ENCODE measurements around the gene TRIM31.

Gene TRIM31

DNA sequence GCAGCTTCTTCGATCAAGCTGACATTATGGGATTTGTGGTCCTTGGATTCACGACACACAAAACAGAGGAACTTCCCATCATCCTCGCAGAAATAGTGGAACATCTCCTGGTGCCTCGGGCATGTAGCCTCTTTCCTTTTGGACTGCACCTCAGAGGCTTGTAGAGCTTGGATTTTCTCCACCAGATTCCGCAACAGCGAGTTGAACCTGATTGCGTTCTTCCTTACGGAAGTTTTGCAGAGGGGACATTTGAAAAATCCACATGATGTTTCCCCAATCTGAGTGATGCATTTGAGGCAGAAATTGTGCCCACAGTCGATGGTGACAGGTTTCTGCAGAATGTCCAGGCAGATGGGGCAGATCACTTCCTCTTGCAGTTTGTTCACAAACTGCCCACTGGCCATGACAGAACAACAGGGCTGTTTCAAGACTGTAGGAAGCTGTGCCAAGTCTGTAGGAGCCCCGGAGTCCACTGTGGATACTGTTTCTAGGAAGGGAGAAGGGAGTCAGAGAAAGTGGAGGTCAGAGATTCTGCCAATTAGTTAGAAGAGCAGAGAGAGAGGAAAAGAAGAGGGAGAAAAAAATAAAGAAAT lies 392 bp downstream of the TRIM31 start:
- peaks cover 2% of the 10 kb centered on the region for H3K27me3 ChIP-seq (ENCODE audit: control insufficient read depth, insufficient read depth, low read length)
- H3K27ac ChIP-seq (ENCODE audit: low read length) = no peak overlapping the region
- WGBS (ENCODE audit: insufficient coverage, insufficient read length) = no CpG with 5 or more reads among the region's 10 CpGs
- H3K4me1 ChIP-seq (ENCODE audit: control insufficient read depth, insufficient read depth, low read length) = no peaks in the 10 kb centered on the region
- no peak for DNase-seq (ENCODE audit: low read depth, low spot score)
- H3K9me3 ChIP-seq (ENCODE audit: control insufficient read depth, insufficient read depth, low read length) = no peaks in the 10 kb centered on the region
- no peak overlapping the region for H3K4me3 ChIP-seq (ENCODE audit: low read length)
- H3K36me3 ChIP-seq (ENCODE audit: control insufficient read depth, insufficient read depth, low read length) = no peaks in the 10 kb centered on the region

- no peak for DNase-seq (ENCODE audit: low read depth, low spot score)
- Histone ChIP-seq H3K27me3 (ENCODE audit: control insufficient read depth, insufficient read depth, low read length) (peaks cover 2% of the 10 kb centered on the region), H3K4me3 (ENCODE audit: low read length) (no peak overlapping the region), H3K4me1 (ENCODE audit: control insufficient read depth, insufficient read depth, low read length) (no peaks in the 10 kb centered on the region), H3K27ac (ENCODE audit: low read length) (no peak overlapping the region), H3K36me3 (ENCODE audit: control insufficient read depth, insufficient read depth, low read length) (no peaks in the 10 kb centered on the region), H3K9me3 (ENCODE audit: control insufficient read depth, insufficient read depth, low read length) (no peaks in the 10 kb centered on the region)
- WGBS (ENCODE audit: insufficient coverage, insufficient read length) = no CpG with 5 or more reads among the region's 27 CpGs
Observed at GRCh38 chr6:30111266-30111856, 1.5 kb downstream of the TRIM31 start.

GRCh38 chr6:30104661-30105060 lies 8.2 kb downstream of the TRIM31 start:
- H3K27ac ChIP-seq (ENCODE audit: low read length) = no peak overlapping the region
- H3K4me3 ChIP-seq (ENCODE audit: low read length) = no peak overlapping the region
- no peaks in the 10 kb centered on the region for H3K36me3 ChIP-seq (ENCODE audit: control insufficient read depth, insufficient read depth, low read length)
- H3K27me3 ChIP-seq (ENCODE audit: control insufficient read depth, insufficient read depth, low read length) = peaks cover 32% of the 10 kb centered on the region
- WGBS (ENCODE audit: insufficient coverage, insufficient read length) = no CpG with 5 or more reads among the region's 2 CpGs
- H3K4me1 ChIP-seq (ENCODE audit: control insufficient read depth, insufficient read depth, low read length) = peaks cover 6% of the 10 kb centered on the region
- DNase-seq (ENCODE audit: low read depth, low spot score) = no peak
- H3K9me3 ChIP-seq (ENCODE audit: control insufficient read depth, insufficient read depth, low read length) = no peaks in the 10 kb centered on the region

DNA sequence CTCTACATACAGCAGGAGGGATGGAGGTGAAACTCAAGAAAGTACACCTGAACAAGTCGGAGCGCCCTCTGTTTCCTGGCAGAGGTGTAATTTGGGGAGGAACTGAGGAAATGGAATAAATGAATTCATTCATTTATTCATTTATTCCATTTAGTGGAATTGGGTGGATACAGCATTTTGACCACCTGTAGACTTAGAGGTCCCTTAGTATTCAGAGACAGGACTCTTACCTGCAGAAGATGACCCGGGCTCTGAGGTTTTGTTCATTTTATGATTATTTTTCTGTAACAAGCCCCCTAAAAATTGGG lies 9.1 kb downstream of the TRIM31 start:
- H3K4me1 ChIP-seq (ENCODE audit: control insufficient read depth, insufficient read depth, low read length) = peaks cover 6% of the 10 kb centered on the region
- H3K9me3 ChIP-seq (ENCODE audit: control insufficient read depth, insufficient read depth, low read length) = no peaks in the 10 kb centered on the region
- H3K36me3 ChIP-seq (ENCODE audit: control insufficient read depth, insufficient read depth, low read length) = no peaks in the 10 kb centered on the region
- no CpG with 5 or more reads among the region's 3 CpGs for WGBS (ENCODE audit: insufficient coverage, insufficient read length)
- H3K4me3 ChIP-seq (ENCODE audit: low read length) = peak overlapping the region; percentile 33; the same call in 1 of the 2 replicates
- DNase-seq (ENCODE audit: low read depth, low spot score) = no peak
- no peak overlapping the region for H3K27ac ChIP-seq (ENCODE audit: low read length)
- peaks cover 36% of the 10 kb centered on the region for H3K27me3 ChIP-seq (ENCODE audit: control insufficient read depth, insufficient read depth, low read length)

DNA sequence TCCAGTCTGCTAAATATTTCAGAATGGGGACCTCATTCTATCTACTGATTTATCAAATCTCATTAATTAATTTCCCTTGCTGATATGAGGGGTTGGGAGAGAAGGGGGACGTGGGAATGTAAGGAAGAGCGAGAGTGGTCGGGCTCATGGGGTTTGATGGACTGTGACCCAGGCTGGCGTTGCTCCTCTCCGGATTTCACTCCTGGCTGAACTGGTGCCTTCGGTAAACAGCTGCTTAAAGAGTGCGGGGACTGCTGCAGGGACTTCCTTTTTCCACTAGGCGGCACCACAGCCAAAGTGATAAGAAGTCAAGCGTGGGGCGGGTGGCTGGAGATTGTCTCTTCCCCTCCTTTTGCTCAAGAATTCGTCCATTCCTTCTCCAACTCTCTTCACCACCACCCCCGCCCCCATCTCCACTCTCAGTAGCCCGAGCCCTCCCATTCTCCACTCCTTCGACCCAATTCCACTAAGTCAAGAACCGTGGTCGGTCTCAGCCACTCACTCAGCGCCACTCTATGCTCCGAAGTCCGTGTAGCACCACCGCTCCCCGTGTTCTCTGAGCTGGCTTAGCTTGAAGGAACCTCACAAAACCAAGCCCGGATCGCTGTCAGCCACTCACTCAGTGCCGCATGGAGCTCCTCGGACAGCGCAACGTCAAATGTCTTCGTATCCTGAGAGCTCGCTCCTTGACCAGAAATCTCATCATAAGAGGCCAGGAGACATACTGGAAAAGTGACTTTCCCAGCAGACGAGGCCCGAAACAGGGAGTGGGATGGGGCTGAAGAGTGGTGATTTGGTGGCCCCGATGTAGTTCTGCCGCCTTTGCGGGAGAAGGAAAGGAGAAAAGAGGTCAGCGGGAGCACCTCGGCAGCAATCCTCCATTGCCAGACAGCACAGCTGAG lies 9.7 kb downstream of the TRIM31 start:
- peak overlapping the region; percentile 33; the same call in 1 of the 2 replicates for H3K4me3 ChIP-seq (ENCODE audit: low read length)
- no peak overlapping the region for H3K27ac ChIP-seq (ENCODE audit: low read length)
- H3K9me3 ChIP-seq (ENCODE audit: control insufficient read depth, insufficient read depth, low read length) = no peaks in the 10 kb centered on the region
- H3K36me3 ChIP-seq (ENCODE audit: control insufficient read depth, insufficient read depth, low read length) = no peaks in the 10 kb centered on the region
- no peak for DNase-seq (ENCODE audit: low read depth, low spot score)
- no CpG with 5 or more reads among the region's 36 CpGs for WGBS (ENCODE audit: insufficient coverage, insufficient read length)
- peaks cover 40% of the 10 kb centered on the region for H3K27me3 ChIP-seq (ENCODE audit: control insufficient read depth, insufficient read depth, low read length)
- peaks cover 6% of the 10 kb centered on the region for H3K4me1 ChIP-seq (ENCODE audit: control insufficient read depth, insufficient read depth, low read length)

- Histone ChIP-seq H3K4me1 (ENCODE audit: control insufficient read depth, insufficient read depth, low read length) (peaks cover 6% of the 10 kb centered on the region), H3K9me3 (ENCODE audit: control insufficient read depth, insufficient read depth, low read length) (no peaks in the 10 kb centered on the region), H3K27ac (ENCODE audit: low read length) (no peak overlapping the region), H3K36me3 (ENCODE audit: control insufficient read depth, insufficient read depth, low read length) (no peaks in the 10 kb centered on the region), H3K4me3 (ENCODE audit: low read length) (peak overlapping the region; percentile 3; the same call in 1 of the 2 replicates), H3K27me3 (ENCODE audit: control insufficient read depth, insufficient read depth, low read length) (peaks cover 42% of the 10 kb centered on the region)
- no peak for DNase-seq (ENCODE audit: low read depth, low spot score)
- no CpG with 5 or more reads among the region's 15 CpGs for WGBS (ENCODE audit: insufficient coverage, insufficient read length)
Observed at GRCh38 chr6:30102414-30102969, 10.4 kb downstream of the TRIM31 start.

DNA sequence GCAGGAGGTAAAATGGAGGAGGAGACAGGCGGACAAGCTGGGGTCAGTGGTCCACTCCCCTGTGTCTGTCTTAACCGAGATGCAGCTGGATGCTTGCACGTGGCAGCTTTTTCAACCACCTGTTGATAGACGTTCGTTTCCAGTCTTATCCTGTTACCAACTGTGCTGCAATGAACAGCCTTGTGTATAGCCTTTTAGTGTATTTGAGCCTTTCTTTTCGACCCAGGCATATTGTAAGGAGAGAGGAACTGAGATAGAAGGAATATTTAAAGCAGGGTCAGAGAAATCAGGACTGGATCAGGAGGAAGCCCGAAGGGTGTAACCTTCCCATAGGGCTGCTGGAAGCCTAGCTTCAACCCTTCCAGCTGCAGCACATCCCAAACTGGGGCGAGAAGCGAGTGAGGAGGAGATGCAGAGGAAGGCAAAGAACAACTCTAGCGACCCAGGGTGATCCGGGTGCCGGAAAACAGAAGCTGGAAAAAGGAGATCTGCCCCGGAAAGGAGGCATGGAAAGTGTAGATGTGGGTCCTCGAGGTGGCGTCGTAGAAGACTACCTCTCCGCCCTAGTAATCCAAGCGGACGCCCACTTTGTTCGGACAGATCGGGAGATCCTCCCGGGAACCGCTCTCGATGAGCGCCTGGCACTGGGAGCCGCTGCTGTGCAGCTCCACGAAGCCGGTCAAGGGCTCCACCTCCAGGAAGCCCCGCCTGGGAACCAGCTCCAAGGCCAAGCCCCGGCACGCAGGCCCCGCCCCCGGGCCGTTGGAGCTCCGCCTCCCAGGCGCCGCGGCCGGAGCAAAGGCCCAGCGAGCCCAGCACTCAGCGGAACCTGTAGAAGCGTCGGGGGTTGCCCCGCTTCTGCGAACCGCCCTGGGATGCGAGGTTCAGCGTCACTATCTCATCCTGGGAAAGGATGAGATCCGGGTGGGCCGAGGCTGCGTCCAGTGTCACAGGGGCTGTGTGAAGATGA lies 11.2 kb downstream of the TRIM31 start:
- peak overlapping the region; percentile 21; the same call in 1 of the 2 replicates for H3K4me3 ChIP-seq (ENCODE audit: low read length)
- DNase-seq (ENCODE audit: low read depth, low spot score) = peak; percentile 70
- no peak overlapping the region for H3K27ac ChIP-seq (ENCODE audit: low read length)
- no CpG with 5 or more reads among the region's 51 CpGs for WGBS (ENCODE audit: insufficient coverage, insufficient read length)
- no peaks in the 10 kb centered on the region for H3K36me3 ChIP-seq (ENCODE audit: control insufficient read depth, insufficient read depth, low read length)
- H3K27me3 ChIP-seq (ENCODE audit: control insufficient read depth, insufficient read depth, low read length) = peaks cover 42% of the 10 kb centered on the region
- H3K4me1 ChIP-seq (ENCODE audit: control insufficient read depth, insufficient read depth, low read length) = peaks cover 6% of the 10 kb centered on the region
- H3K9me3 ChIP-seq (ENCODE audit: control insufficient read depth, insufficient read depth, low read length) = no peaks in the 10 kb centered on the region

DNA sequence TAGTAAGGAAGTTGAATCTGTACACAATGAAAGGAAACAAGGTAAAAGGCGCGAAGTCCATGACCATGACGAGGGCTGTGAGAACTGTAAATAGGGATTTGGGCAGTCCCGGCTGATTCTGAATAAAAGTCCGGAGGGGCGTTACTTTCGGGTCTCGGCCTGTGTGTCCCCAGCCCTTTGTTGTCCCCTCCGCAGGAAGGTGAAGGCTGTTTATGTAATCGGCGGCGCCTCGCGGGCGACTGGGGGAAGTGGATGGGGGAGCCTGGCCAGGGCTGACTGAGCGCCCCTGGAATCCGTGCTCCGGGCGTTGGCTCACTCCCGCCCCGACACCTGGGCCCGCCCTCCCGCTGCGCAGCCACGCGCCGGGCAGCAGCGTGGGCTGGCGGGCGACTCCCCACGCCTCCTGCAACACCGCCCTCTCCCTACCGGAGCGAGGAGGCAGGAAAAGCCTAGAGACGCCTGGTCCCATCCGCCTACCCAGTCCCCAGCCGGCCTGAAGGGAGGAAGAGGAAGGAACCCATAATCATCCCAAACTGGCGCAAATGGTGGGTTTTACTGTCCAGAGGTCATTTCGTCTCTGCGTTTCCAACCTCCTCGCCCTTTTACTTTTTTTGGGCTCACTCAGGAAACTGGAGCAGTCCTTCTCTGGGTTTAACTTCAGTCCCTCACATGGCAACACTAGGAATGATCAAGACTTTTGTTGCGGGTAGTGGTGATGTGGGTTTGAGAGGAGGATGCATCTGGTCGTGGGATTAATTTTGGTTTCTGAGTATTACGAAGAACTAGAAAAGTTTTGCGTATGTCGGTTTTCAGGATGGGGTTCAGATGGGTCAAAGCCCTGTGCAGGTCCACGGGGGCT lies 12.1 kb downstream of the TRIM31 start:
- Histone ChIP-seq H3K4me3 (ENCODE audit: low read length) (peak overlapping the region; percentile 54; the same call in 1 of the 2 replicates), H3K27ac (ENCODE audit: low read length) (no peak overlapping the region), H3K36me3 (ENCODE audit: control insufficient read depth, insufficient read depth, low read length) (no peaks in the 10 kb centered on the region), H3K27me3 (ENCODE audit: control insufficient read depth, insufficient read depth, low read length) (peaks cover 42% of the 10 kb centered on the region), H3K4me1 (ENCODE audit: control insufficient read depth, insufficient read depth, low read length) (peaks cover 6% of the 10 kb centered on the region), H3K9me3 (ENCODE audit: control insufficient read depth, insufficient read depth, low read length) (no peaks in the 10 kb centered on the region)
- no CpG with 5 or more reads among the region's 47 CpGs for WGBS (ENCODE audit: insufficient coverage, insufficient read length)
- DNase-seq (ENCODE audit: low read depth, low spot score) = no peak

DNA sequence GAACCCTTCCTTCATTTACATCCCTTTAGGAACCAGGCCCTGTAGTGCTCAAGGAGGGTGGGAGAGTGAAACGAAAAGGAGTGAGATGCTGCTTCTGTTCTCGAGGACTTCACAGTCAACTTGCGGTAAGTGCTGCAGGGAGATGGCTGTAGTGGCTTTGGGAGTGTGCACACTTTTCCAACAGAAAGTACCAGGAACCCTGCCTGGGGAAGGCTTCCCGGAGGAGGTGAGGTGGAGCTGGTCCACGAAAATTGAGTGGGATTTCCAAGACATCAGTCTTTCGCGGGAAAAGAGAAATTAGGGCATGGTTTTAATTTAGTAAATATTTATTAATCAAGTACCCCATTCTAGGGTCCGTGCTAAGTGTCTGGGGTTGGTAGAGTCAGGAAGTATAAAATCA lies 12.7 kb downstream of the TRIM31 start:
- Histone ChIP-seq H3K27ac (ENCODE audit: low read length) (no peak overlapping the region), H3K27me3 (ENCODE audit: control insufficient read depth, insufficient read depth, low read length) (peaks cover 42% of the 10 kb centered on the region), H3K36me3 (ENCODE audit: control insufficient read depth, insufficient read depth, low read length) (no peaks in the 10 kb centered on the region), H3K4me1 (ENCODE audit: control insufficient read depth, insufficient read depth, low read length) (peaks cover 6% of the 10 kb centered on the region), H3K9me3 (ENCODE audit: control insufficient read depth, insufficient read depth, low read length) (no peaks in the 10 kb centered on the region), H3K4me3 (ENCODE audit: low read length) (no peak overlapping the region; the same call in 1 of the 2 replicates)
- WGBS (ENCODE audit: insufficient coverage, insufficient read length) = no CpG with 5 or more reads among the region's 8 CpGs
- DNase-seq (ENCODE audit: low read depth, low spot score) = no peak

Measured in iPS DF 6.9 (cell line).